Measurements from ENCODE around the gene SAMD11.
"Not testable (repeated sequence)": the region's sequence is repeated elsewhere in the genome, so short reads cannot be mapped to it uniquely, and the experiment has no call there.

SAMD11 gene

GRCh38 chr1:965526-966134 lies 41.9 kb downstream of the SAMD11 start:
- DNase-seq: no peak

GRCh38 chr1:966135-966703 lies 42.5 kb downstream of the SAMD11 start, which contains the start of gene PLEKHN1:
Gene PLEKHN1, plus strand, starts transcription at chr1:966482. Its CDS starts 50 bp downstream, at chr1:966532.
- DNase-seq: no peak

DNA sequence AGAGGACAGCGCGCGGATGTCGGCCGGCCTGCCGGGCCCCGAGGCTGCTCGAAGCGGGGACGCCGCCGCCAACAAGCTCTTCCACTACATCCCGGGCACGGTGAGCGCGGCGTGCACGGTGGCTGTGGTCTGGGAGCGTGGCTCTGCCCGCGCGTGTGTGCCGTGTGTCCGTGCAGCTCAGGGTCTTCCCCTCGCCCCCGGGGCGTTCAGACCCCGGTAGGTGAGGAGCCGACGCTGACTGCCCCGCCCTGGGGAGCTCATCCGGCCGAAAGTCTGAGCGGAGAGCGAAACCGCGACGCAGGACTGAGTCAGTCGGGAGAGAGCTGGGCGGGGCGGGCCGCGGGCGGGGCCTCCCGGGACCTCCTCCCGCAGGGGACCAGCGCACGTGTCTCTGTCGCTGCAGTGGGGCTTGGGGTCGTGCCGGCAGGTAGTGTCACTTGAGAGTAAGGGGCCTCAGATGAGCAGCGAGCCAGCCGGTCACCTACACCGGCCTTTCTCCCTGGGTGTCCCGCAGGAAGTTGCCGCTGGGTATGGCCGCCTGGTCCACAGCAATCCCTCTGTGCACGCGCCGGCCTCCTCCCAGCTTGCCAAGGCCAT lies 43.1 kb downstream of the SAMD11 start:
- peak; percentile 54 for DNase-seq

- no peak for DNase-seq
These were observed 44.0 kb downstream of the SAMD11 start for GRCh38 chr1:967466-968343.

GRCh38 chr1:969260-969855 lies 45.6 kb downstream of the SAMD11 start:
- DNase-seq: no peak

- DNase-seq: no peak
These were observed 46.7 kb downstream of the SAMD11 start for GRCh38 chr1:970242-970972.

GRCh38 chr1:970973-971730 lies 47.4 kb downstream of the SAMD11 start:
- no peak for DNase-seq

- DNase-seq: no peak
These were observed 48.2 kb downstream of the SAMD11 start for GRCh38 chr1:971751-972506.

DNA sequence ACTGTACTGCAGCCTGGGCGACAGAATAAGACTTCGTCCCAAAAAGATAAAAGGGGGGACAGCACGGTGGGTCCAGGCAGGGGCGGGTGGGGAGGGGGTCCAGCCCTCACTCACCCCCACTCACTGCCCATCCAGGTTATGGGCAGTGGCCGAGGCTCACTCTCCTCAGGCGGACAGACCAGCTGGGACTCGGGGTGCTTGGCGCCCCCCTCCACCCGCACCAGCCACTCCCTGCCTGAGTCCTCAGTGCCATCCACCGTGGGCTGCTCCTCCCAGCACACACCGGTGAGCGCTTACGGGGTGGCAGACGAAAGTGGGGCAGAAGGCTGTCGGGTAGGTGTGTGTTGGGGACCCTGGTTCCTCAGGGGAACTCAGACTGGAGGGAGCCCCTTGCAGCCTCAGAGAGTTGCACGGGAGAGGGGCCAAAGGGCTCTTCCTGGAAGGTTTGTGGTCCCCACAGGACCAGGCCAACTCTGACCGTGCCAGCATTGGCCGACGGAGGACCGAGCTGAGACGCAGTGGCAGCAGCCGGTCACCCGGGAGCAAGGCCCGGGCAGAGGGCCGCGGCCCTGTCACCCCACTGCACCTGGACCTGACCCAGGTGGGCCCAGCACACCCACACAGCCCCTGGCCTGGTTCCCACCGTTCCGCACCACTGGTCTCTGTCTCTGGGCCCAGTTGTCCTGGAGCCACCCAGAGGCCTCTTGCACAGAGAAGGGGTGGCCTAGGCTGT lies 49.2 kb downstream of the SAMD11 start:
- no peak for DNase-seq

DNA sequence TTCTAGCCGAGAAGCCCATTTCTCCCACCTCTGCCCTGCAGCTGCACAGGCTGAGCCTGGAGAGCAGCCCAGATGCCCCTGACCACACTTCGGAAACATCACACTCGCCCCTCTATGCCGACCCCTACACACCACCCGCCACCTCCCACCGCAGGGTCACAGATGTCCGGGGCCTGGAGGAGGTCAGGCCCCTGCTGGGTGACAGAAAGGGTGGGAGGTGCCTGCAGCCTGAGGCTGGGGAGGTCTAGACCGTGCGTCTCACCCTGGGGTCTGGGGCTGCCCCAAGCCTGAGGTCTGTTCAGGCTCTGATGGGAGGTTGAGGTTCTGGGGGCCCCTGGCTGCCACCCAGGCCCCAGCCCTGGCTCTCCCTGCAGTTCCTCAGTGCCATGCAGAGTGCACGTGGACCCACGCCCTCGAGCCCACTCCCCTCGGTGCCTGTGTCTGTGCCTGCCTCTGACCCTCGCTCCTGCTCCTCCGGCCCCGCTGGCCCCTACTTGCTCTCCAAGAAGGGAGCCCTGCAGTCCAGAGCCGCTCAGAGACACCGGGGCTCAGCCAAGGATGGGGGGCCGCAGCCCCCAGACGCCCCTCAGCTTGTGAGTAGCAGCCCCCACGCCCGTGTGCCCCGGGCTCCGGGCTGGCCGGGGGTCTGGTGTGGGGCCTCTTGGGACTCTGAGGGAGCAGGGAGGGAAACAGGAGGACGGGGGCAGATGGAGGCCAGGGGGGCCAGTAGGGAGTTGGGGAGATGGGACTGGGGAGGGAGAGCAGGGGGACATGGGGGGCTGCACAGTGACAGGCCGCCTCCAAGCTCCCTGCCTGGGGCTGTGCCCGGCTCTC lies 50.0 kb downstream of the SAMD11 start:
- DNase-seq: no peak

DNA sequence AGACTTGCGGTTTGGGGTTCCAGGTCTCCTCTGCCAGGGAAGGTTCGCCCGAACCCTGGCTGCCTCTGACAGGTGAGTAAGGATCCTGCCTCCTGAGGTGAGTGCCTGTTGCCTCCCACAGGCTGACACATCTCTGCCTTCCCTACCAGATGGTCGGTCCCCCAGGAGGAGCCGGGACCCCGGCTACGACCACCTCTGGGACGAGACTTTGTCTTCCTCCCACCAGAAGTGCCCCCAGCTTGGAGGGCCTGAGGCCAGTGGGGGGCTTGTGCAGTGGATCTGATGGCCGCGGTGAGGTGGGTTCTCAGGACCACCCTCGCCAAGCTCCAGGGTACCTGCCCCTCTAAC lies 50.5 kb downstream of the SAMD11 start:
- no peak for DNase-seq

- no peak for DNase-seq
These were observed 51.1 kb downstream of the SAMD11 start for GRCh38 chr1:974687-975328.

- no peak for DNase-seq
These were observed 51.6 kb downstream of the SAMD11 start for GRCh38 chr1:975365-975764.

GRCh38 chr1:975896-976683 lies 52.4 kb downstream of the SAMD11 start:
- peak; percentile 62 for DNase-seq

GRCh38 chr1:976791-977190 lies 53.1 kb downstream of the SAMD11 start:
- not testable (repeated sequence) for DNase-seq

DNA sequence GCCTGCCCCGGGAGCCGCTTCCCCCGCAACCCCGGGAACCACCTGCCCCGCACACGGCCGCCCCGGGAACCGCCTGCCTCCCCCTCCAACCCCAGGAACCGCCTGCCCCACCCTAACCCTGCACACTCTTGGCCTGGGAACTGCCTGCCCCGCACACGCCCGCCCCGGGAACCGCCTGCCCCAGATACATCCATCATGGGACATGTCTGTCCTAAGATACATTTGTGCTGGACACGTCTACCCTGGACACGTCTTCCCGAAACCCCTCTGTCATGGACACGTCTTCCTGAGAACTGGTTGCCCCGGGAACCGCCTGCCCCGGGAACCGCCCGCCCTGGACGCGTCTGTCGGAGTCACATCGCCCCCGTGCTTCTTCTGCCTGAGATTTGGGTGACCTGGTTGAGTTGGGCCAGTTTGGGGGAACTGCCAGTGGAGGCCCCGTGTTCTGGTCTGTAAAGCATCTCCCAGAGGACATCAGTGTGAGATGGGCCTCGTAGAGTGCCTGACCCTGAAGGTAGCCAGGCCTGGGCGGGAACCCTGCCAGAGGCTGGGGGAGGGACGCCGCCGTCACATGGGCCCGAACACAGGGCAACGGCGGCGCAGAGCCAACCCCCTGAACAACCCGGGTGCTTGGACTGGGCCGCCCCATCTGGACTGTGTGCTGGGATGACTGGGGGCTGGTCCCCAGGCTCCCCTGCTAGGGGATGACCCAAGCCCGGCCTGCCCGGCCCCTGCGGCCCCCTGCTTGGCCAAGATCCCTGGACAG lies 54.5 kb downstream of the SAMD11 start:
- no peak for DNase-seq
